ENCODE measurements around the gene MCC. TPM values are rescaled to one million over a fixed set of nuclear protein-coding genes. Genes with fewer than 3 reads are reported as not detected.
A peak's percentile ranks its signal among the peaks of the same experiment; 100 is the strongest.

The MCC gene
- total RNA-seq, 1 experiment from 2014 or later = 23.5 TPM

- TF ChIP-seq E2F1 (CRISPR knock-in tag; IDR thresholded peaks at IDR 0.05) = no peak
- TF ChIP-seq ZNF671 (CRISPR knock-in tag; IDR thresholded peaks at IDR 0.05) = no peak
- no peak for TF ChIP-seq PRRX2 (CRISPR knock-in tag; IDR thresholded peaks at IDR 0.05)
- TF ChIP-seq, protein P1, sequence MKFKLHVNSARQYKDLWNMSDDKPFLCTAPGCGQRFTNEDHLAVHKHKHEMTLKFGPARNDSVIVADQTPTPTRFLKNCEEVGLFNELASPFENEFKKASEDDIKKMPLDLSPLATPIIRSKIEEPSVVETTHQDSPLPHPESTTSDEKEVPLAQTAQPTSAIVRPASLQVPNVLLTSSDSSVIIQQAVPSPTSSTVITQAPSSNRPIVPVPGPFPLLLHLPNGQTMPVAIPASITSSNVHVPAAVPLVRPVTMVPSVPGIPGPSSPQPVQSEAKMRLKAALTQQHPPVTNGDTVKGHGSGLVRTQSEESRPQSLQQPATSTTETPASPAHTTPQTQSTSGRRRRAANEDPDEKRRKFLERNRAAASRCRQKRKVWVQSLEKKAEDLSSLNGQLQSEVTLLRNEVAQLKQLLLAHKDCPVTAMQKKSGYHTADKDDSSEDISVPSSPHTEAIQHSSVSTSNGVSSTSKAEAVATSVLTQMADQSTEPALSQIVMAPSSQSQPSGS (CRISPR knock-in tag; IDR thresholded peaks at IDR 0.05; ENCODE audit: borderline replicate concordance, low read depth) = no peak
- TF ChIP-seq, protein P2, sequence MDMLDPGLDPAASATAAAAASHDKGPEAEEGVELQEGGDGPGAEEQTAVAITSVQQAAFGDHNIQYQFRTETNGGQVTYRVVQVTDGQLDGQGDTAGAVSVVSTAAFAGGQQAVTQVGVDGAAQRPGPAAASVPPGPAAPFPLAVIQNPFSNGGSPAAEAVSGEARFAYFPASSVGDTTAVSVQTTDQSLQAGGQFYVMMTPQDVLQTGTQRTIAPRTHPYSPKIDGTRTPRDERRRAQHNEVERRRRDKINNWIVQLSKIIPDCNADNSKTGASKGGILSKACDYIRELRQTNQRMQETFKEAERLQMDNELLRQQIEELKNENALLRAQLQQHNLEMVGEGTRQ (CRISPR knock-in tag; IDR thresholded peaks at IDR 0.05) = no peak
- Mint-ChIP-seq H3K4me3 (peak overlapping the region; percentile 92), H3K4me1 (peaks cover 62% of the 10 kb centered on the region), H3K9me3 (0 out of 2 replicates have a peak, but pooled peaks cover 5% of the 10 kb centered on the region), H3K36me3 (peaks cover 4% of the 10 kb centered on the region), H3K27me3 (ENCODE audit: low read depth) (peaks cover 11% of the 10 kb centered on the region), H3K27ac (peak overlapping the region; percentile 85; the same call in 1 of the 2 replicates)
- ChIA-PET CTCF (no interaction called here), POLR2A (no interaction called here)
- ATAC-seq (no peak), DNase-seq (ENCODE audit: low spot score) (no peak)
Measured at GRCh38 chr5:113292462-113292861, 195.8 kb downstream of the MCC start.

DNA sequence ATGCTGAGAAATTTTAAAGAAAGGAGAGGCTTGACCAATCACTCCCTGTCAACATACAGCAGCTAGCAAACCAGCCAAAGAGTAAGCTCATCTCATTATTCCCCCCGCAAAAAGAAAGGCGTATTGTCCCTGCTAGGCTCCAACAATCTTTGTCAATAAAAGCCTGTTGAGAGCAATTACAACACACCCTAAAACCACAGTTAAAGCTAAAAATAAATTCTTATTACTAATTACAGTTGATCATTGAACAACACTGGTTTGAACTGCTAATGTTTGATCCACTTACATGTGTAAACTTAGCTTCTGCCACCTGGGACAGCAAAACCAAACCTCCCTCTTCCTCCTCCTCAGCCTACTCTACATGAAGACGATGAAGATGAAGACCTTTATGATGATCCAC lies 204.7 kb downstream of the MCC start:
- Mint-ChIP-seq H3K27ac (no peak overlapping the region), H3K4me3 (no peak overlapping the region), H3K9me3 (0 out of 2 replicates have a peak, but pooled peaks cover 5% of the 10 kb centered on the region), H3K36me3 (peaks cover 4% of the 10 kb centered on the region), H3K4me1 (peaks cover 57% of the 10 kb centered on the region), H3K27me3 (ENCODE audit: low read depth) (no peaks in the 10 kb centered on the region; the same call in 1 of the 2 replicates)
- TF ChIP-seq ZNF281 (CRISPR knock-in tag; IDR thresholded peaks at IDR 0.05) = no peak
- no peak for TF ChIP-seq ZNF423 (CRISPR knock-in tag; IDR thresholded peaks at IDR 0.05)
- TF ChIP-seq, protein P3, sequence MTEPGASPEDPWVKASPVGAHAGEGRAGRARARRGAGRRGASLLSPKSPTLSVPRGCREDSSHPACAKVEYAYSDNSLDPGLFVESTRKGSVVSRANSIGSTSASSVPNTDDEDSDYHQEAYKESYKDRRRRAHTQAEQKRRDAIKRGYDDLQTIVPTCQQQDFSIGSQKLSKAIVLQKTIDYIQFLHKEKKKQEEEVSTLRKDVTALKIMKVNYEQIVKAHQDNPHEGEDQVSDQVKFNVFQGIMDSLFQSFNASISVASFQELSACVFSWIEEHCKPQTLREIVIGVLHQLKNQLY (CRISPR knock-in tag; IDR thresholded peaks at IDR 0.05) = no peak
- no peak for TF ChIP-seq TEAD4 (CRISPR knock-in tag; IDR thresholded peaks at IDR 0.05)
- TF ChIP-seq ZNF416 (CRISPR knock-in tag; IDR thresholded peaks at IDR 0.05) = no peak
- TF ChIP-seq ZNF138 (CRISPR knock-in tag; conservative IDR thresholded peaks at IDR 0.05) = no peak
- no peak for TF ChIP-seq KAT7 (CRISPR knock-in tag; IDR thresholded peaks at IDR 0.05; ENCODE audit: borderline replicate concordance)
- TF ChIP-seq ZNF232 (CRISPR knock-in tag; IDR thresholded peaks at IDR 0.05) = no peak
- no peak for TF ChIP-seq FOXP1 (CRISPR knock-in tag; IDR thresholded peaks at IDR 0.05; ENCODE audit: borderline replicate concordance)
- TF ChIP-seq, protein P2 (CRISPR knock-in tag; IDR thresholded peaks at IDR 0.05) = no peak
- no peak for TF ChIP-seq ZNF396 (CRISPR knock-in tag; IDR thresholded peaks at IDR 0.05; ENCODE audit: borderline replicate concordance)
- TF ChIP-seq, protein P4, sequence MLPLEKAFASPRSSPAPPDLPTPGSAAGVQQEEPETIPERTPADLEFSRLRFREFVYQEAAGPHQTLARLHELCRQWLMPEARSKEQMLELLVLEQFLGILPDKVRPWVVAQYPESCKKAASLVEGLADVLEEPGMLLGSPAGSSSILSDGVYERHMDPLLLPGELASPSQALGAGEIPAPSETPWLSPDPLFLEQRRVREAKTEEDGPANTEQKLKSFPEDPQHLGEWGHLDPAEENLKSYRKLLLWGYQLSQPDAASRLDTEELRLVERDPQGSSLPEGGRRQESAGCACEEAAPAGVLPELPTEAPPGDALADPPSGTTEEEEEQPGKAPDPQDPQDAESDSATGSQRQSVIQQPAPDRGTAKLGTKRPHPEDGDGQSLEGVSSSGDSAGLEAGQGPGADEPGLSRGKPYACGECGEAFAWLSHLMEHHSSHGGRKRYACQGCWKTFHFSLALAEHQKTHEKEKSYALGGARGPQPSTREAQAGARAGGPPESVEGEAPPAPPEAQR (CRISPR knock-in tag; IDR thresholded peaks at IDR 0.05) = no peak
- no peak for TF ChIP-seq NR1H2 (CRISPR knock-in tag; IDR thresholded peaks at IDR 0.05)
- no peak for TF ChIP-seq ESRRA (CRISPR knock-in tag; IDR thresholded peaks at IDR 0.05; ENCODE audit: borderline replicate concordance)
- TF ChIP-seq CBFB (CRISPR knock-in tag; IDR thresholded peaks at IDR 0.05; ENCODE audit: low read depth) = no peak
- no peak for TF ChIP-seq OVOL2 (CRISPR knock-in tag; IDR thresholded peaks at IDR 0.05; ENCODE audit: borderline replicate concordance)
- TF ChIP-seq ZNF317 (CRISPR knock-in tag; IDR thresholded peaks at IDR 0.05; ENCODE audit: borderline replicate concordance, low read depth) = no peak
- TF ChIP-seq, protein P5, sequence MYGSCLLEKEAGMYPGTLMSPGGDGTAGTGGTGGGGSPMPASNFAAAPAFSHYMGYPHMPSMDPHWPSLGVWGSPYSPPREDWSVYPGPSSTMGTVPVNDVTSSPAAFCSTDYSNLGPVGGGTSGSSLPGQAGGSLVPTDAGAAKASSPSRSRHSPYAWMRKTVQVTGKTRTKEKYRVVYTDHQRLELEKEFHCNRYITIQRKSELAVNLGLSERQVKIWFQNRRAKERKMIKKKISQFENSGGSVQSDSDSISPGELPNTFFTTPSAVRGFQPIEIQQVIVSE (CRISPR knock-in tag; IDR thresholded peaks at IDR 0.05; ENCODE audit: borderline replicate concordance) = no peak
- TF ChIP-seq SMAD3 (CRISPR knock-in tag; IDR thresholded peaks at IDR 0.05; ENCODE audit: borderline replicate concordance) = no peak
- no peak for TF ChIP-seq MYBL2 (CRISPR knock-in tag; IDR thresholded peaks at IDR 0.05)
- POLR2A ChIA-PET = interaction anchor here (0.9 kb wide), 1 partner anchor 11 kb away, joined by 3 read pairs; no protein-coding TSS in a partner anchor
- DNase-seq (ENCODE audit: low spot score) (no peak), ATAC-seq (no peak)
- CTCF ChIA-PET = interaction anchor here (1.0 kb wide), 1 partner anchor 12 kb away, joined by 4 read pairs; no protein-coding TSS in a partner anchor
